Tibial nerve (tissue), 4 donors: Measurements from ENCODE around the gene TFDP3. TPM values are rescaled to one million over a fixed set of nuclear protein-coding genes. Genes with fewer than 3 reads are reported as not detected.

Source experiments
- DNase-seq, 2 donors: peaks; one replicate each; pipeline ENCODE4 v3.0.0-alpha.2; 2019; ENCODE audit warnings: low spot score in 2 of 2
- H3K27ac ChIP-seq, 4 donors: fragments of 200-600 bp; sonication (generic) in 3 of 4; one replicate each; pipeline ENCODE4 v1.5.1; 2017 to 2019; ENCODE audit warnings: mild to moderate bottlenecking in 1 of 4
- H3K27me3 ChIP-seq, 2 donors: fragments of 200-600 bp; sonication (generic) in 1 of 2; one replicate each; pipeline versions ENCODE4 v1.5.1 to v1.6.0; 2017 to 2019
- H3K36me3 ChIP-seq, 3 donors: fragments of 200-600 bp; sonication (generic); one replicate each; pipeline ENCODE4 v1.5.1; 2018 to 2019
- H3K4me1 ChIP-seq, 4 donors: fragments of 200-600 bp; sonication (generic) in 3 of 4; one replicate each; pipeline ENCODE4 v1.5.1; 2017 to 2019
- H3K4me3 ChIP-seq, 4 donors: fragments of 200-600 bp; sonication (generic) in 3 of 4; one replicate each; pipeline ENCODE4 v1.5.1; 2017 to 2019; ENCODE audit warnings: mild to moderate bottlenecking in 1 of 4, moderate library complexity in 1 of 4
- H3K9me3 ChIP-seq, 4 donors: fragments of 200-600 bp; sonication (generic) in 3 of 4; one replicate each; pipeline ENCODE4 v1.5.1; 2017 to 2019
- EP300 ChIP-seq, 2 donors: sonication (generic); formaldehyde crosslinking; IDR thresholded peaks; one replicate each; pipeline ENCODE4 v1.6.1; 2017; ENCODE audit warnings: antibody characterized with exemption in 2 of 2, mild to moderate bottlenecking in 1 of 2
- POLR2A ChIP-seq, 2 donors: fragments of 450-650 bp; IDR thresholded peaks; one replicate each; pipeline ENCODE4 v1.6.1; 2017; ENCODE audit warnings: antibody characterized with exemption in 2 of 2, mild to moderate bottlenecking in 2 of 2, moderate library complexity in 2 of 2
- WGBS, 2 donors: methylation state at CpG; one replicate each; pipeline ENCODE4 v1.1.5; 2018; 5-methylcytosine and 5-hydroxymethylcytosine counted together
- total RNA-seq, 4 donors: library from RNA; depleted of rRNA; stranded (reverse); fragments of >200 nt; gene quantifications; one replicate each; pipeline ENCODE4 v1.1.0, GENCODE V29; 2016
- TF ChIP-seq, protein P1 (sequence below), 5 experiments: fragments of 200-600 bp in 3 of 5; fragments of 450-650 bp in 2 of 5; sonication (generic) in 3 of 5; IDR thresholded peaks; one replicate each; pipeline ENCODE4 v1.5.1; 2016 to 2019; ENCODE audit warnings: antibody characterized with exemption in 5 of 5, mild to moderate bottlenecking in 3 of 5, moderate library complexity in 2 of 5

The TFDP3 gene
- total RNA-seq, 4 donors from 2014 or later = not detected

DNA sequence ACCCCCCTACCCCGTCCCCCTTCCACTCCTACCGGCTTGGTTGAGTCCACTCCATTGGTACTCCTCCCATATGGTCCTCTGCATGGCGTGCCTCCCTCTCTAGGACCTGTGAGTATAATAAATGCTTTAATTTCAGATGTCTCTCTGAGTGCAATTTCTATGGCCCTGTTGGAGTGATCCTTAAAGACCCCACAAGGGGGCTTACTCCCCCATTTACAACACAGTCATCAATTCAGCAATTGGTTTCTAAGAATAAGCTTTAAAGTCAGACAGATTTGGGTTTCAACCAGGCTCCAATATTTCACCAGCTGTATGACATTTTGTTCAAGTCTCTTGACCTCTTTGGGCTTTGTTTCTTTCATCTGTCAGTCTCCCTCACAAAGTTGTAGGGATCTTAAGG is 38.7 kb downstream of the TFDP3 start:
- no peaks in the 10 kb centered on the region for H3K36me3 ChIP-seq
- TF ChIP-seq EP300 (IDR thresholded peaks at IDR 0.05) (no peak), POLR2A (IDR thresholded peaks at IDR 0.05) (no peak)
- TF ChIP-seq, protein P1, sequence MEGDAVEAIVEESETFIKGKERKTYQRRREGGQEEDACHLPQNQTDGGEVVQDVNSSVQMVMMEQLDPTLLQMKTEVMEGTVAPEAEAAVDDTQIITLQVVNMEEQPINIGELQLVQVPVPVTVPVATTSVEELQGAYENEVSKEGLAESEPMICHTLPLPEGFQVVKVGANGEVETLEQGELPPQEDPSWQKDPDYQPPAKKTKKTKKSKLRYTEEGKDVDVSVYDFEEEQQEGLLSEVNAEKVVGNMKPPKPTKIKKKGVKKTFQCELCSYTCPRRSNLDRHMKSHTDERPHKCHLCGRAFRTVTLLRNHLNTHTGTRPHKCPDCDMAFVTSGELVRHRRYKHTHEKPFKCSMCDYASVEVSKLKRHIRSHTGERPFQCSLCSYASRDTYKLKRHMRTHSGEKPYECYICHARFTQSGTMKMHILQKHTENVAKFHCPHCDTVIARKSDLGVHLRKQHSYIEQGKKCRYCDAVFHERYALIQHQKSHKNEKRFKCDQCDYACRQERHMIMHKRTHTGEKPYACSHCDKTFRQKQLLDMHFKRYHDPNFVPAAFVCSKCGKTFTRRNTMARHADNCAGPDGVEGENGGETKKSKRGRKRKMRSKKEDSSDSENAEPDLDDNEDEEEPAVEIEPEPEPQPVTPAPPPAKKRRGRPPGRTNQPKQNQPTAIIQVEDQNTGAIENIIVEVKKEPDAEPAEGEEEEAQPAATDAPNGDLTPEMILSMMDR (IDR thresholded peaks at IDR 0.05) = no peak
- H3K9me3 ChIP-seq = no peaks in the 10 kb centered on the region
- no peak overlapping the region for H3K4me3 ChIP-seq
- no peak for DNase-seq
- no peak overlapping the region for H3K27ac ChIP-seq
- peaks cover 0 to 22% of the 10 kb centered on the region in 2 donors for H3K27me3 ChIP-seq
- WGBS, 2 donors = 65 to 94% methylated on average over 3 of the region's 3 CpGs
- H3K4me1 ChIP-seq = no peaks in the 10 kb centered on the region

GRCh38 chrX:133177202-133177601 is 41.0 kb downstream of the TFDP3 start:
- no peaks in the 10 kb centered on the region for H3K36me3 ChIP-seq
- no peaks in the 10 kb centered on the region for H3K9me3 ChIP-seq
- no peak overlapping the region for H3K4me3 ChIP-seq
- no peaks in the 10 kb centered on the region for H3K4me1 ChIP-seq
- WGBS, 2 donors = 75% methylated on average over 2 of the region's 2 CpGs
- H3K27ac ChIP-seq = no peak overlapping the region
- H3K27me3 ChIP-seq = peaks cover 0 to 28% of the 10 kb centered on the region in 2 donors
- TF ChIP-seq POLR2A (IDR thresholded peaks at IDR 0.05) = no peak
- no peak for TF ChIP-seq EP300 (IDR thresholded peaks at IDR 0.05)
- TF ChIP-seq, protein P1 (IDR thresholded peaks at IDR 0.05) = no peak
- DNase-seq = no peak

DNA sequence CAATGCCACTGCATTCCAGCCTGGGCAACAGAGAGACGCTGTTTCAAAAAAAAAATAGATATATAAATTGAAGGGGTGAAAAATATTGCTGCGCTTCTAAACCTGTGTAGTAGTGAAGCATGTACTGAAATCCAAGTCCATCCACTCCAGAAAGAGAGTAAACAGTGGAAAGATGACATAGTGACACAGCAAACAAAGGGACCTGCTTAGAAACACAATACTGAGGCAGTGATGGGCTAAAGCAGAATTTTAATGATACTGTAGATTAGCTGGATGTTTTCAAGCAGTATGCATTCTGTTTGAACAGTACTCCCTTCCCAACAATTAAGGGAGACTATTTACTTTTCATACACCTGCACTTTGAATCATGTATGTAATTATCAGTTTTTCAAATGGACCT is 42.5 kb downstream of the TFDP3 start:
- no peaks in the 10 kb centered on the region for H3K9me3 ChIP-seq
- no peak overlapping the region for H3K4me3 ChIP-seq
- DNase-seq = no peak
- WGBS, 2 donors = 79 to 90% methylated on average over 2 of the region's 2 CpGs
- H3K27me3 ChIP-seq = peaks cover 0 to 28% of the 10 kb centered on the region in 2 donors
- H3K27ac ChIP-seq = no peak overlapping the region
- no peaks in the 10 kb centered on the region for H3K36me3 ChIP-seq
- TF ChIP-seq EP300 (IDR thresholded peaks at IDR 0.05) (no peak), POLR2A (IDR thresholded peaks at IDR 0.05) (no peak)
- TF ChIP-seq, protein P1 (IDR thresholded peaks at IDR 0.05) = no peak
- no peaks in the 10 kb centered on the region for H3K4me1 ChIP-seq

GRCh38 chrX:133175162-133175561 is 43.0 kb downstream of the TFDP3 start:
- 85 to 88% methylated on average over 2 of the region's 2 CpGs for WGBS, 2 donors
- Histone ChIP-seq H3K27me3 (peaks cover 0 to 23% of the 10 kb centered on the region in 2 donors), H3K36me3 (no peaks in the 10 kb centered on the region)

GRCh38 chrX:133171962-133172708 is 46.0 kb downstream of the TFDP3 start:
- WGBS, 2 donors = 29 to 55% methylated on average over 1 of the region's 1 CpG
- Histone ChIP-seq H3K9me3 (no peaks in the 10 kb centered on the region), H3K27me3 (peaks cover 0 to 18% of the 10 kb centered on the region in 2 donors), H3K27ac (no peak overlapping the region), H3K4me1 (no peaks in the 10 kb centered on the region), H3K36me3 (no peaks in the 10 kb centered on the region), H3K4me3 (no peak overlapping the region)
- no peak for TF ChIP-seq EP300 (IDR thresholded peaks at IDR 0.05)
- TF ChIP-seq, protein P1 (IDR thresholded peaks at IDR 0.05) = peak in 2 of 5 experiments; percentile 11 to 26
- DNase-seq = no peak

More at GRCh38 chrX:133175162-133175561, 43.0 kb downstream of the TFDP3 start:
- no peak overlapping the region for H3K4me3 ChIP-seq
- no peak overlapping the region for H3K27ac ChIP-seq
- TF ChIP-seq, protein P1 (IDR thresholded peaks at IDR 0.05) = no peak
- TF ChIP-seq EP300 (IDR thresholded peaks at IDR 0.05) (no peak), POLR2A (IDR thresholded peaks at IDR 0.05) (no peak)
- H3K4me1 ChIP-seq = no peaks in the 10 kb centered on the region
- no peak for DNase-seq
- no peaks in the 10 kb centered on the region for H3K9me3 ChIP-seq
